Muscle layer of duodenum (tissue), 2 donors: ENCODE measurements around the gene RAB12.
"Not testable (repeated sequence)": the region's sequence is repeated elsewhere in the genome, so short reads cannot be mapped to it uniquely, and the experiment has no call there.

Source experiments
- H3K27ac ChIP-seq: one replicate; pipeline ENCODE4 v1.7.0; 2013; ENCODE audit warnings: mild to moderate bottlenecking, low read length
- H3K27me3 ChIP-seq: one replicate; pipeline ENCODE4 v1.7.0; 2013; ENCODE audit warnings: low read depth, mild to moderate bottlenecking, control low read depth, low read length
- H3K36me3 ChIP-seq, 2 donors: one replicate each; pipeline ENCODE4 v1.7.0; 2013; ENCODE audit warnings: low read length in 2 of 2, control low read depth in 1 of 2, mild to moderate bottlenecking in 1 of 2; ENCODE audit not compliant: insufficient read depth in 2 of 2, control insufficient read depth in 1 of 2
- H3K4me1 ChIP-seq, 2 donors: one replicate each; pipeline ENCODE4 v1.7.0; 2013; ENCODE audit warnings: low read length in 2 of 2, mild to moderate bottlenecking in 2 of 2, control low read depth in 1 of 2, moderate library complexity in 1 of 2; ENCODE audit not compliant: insufficient read depth in 2 of 2, control insufficient read depth in 1 of 2
- H3K4me3 ChIP-seq, 2 donors: one replicate each; pipeline ENCODE4 v1.7.0; 2013; ENCODE audit warnings: low read length in 2 of 2, low read depth in 1 of 2, mild to moderate bottlenecking in 1 of 2
- H3K9me3 ChIP-seq, 2 donors: one replicate each; pipeline ENCODE4 v1.7.0; 2013; ENCODE audit warnings: low read length in 2 of 2, control low read depth in 1 of 2, mild to moderate bottlenecking in 1 of 2; ENCODE audit not compliant: control insufficient read depth in 1 of 2
- donor health status: healthy.

The RAB12 gene

GRCh38 chr18:8627540-8627939, 18.3 kb downstream of the RAB12 start:
- no peak overlapping the region for H3K4me3 ChIP-seq
- no peak overlapping the region for H3K27ac ChIP-seq
- peaks cover 0 to 3% of the 10 kb centered on the region in 2 donors for H3K4me1 ChIP-seq
- H3K9me3 ChIP-seq, result no peaks in the 10 kb centered on the region
- H3K27me3 ChIP-seq, result no peaks in the 10 kb centered on the region
- peaks cover 18 to 22% of the 10 kb centered on the region in 2 donors for H3K36me3 ChIP-seq

GRCh38 chr18:8629602-8630001, 20.4 kb downstream of the RAB12 start:
- H3K27me3 ChIP-seq, result no peaks in the 10 kb centered on the region
- no peaks in the 10 kb centered on the region for H3K4me1 ChIP-seq
- peaks cover 28 to 36% of the 10 kb centered on the region in 2 donors for H3K36me3 ChIP-seq
- no peaks in the 10 kb centered on the region for H3K9me3 ChIP-seq
- H3K27ac ChIP-seq, result no peak overlapping the region
- H3K4me3 ChIP-seq, result no peak overlapping the region

GRCh38 chr18:8630546-8630945, 21.3 kb downstream of the RAB12 start:
- Histone ChIP-seq H3K4me1 (no peaks in the 10 kb centered on the region), H3K4me3 (no peak overlapping the region), H3K9me3 (no peaks in the 10 kb centered on the region), H3K27me3 (no peaks in the 10 kb centered on the region), H3K36me3 (peaks cover 33 to 44% of the 10 kb centered on the region in 2 donors), H3K27ac (no peak overlapping the region)

- Histone ChIP-seq H3K4me1 (no peaks in the 10 kb centered on the region), H3K27me3 (no peaks in the 10 kb centered on the region), H3K9me3 (no peaks in the 10 kb centered on the region), H3K27ac (no peak overlapping the region), H3K4me3 (no peak overlapping the region), H3K36me3 (peaks cover 33 to 49% of the 10 kb centered on the region in 2 donors)
Measured at GRCh38 chr18:8631265-8631664, 22.0 kb downstream of the RAB12 start.

GRCh38 chr18:8632386-8632785, 23.1 kb downstream of the RAB12 start:
- H3K27me3 ChIP-seq, result no peaks in the 10 kb centered on the region
- H3K9me3 ChIP-seq, result no peaks in the 10 kb centered on the region
- no peak overlapping the region for H3K4me3 ChIP-seq
- H3K4me1 ChIP-seq, result no peaks in the 10 kb centered on the region
- no peak overlapping the region for H3K27ac ChIP-seq
- peaks cover 32 to 42% of the 10 kb centered on the region in 2 donors for H3K36me3 ChIP-seq

GRCh38 chr18:8634508-8634907, 25.3 kb downstream of the RAB12 start:
- Histone ChIP-seq H3K4me3 (no peak overlapping the region), H3K27me3 (no peaks in the 10 kb centered on the region), H3K9me3 (no peaks in the 10 kb centered on the region), H3K27ac (no peak overlapping the region), H3K4me1 (no peaks in the 10 kb centered on the region), H3K36me3 (peaks cover 47% of the 10 kb centered on the region in 2 donors)

GRCh38 chr18:8635087-8635486, 25.9 kb downstream of the RAB12 start:
- Histone ChIP-seq H3K9me3 (no peaks in the 10 kb centered on the region), H3K27me3 (no peaks in the 10 kb centered on the region), H3K4me1 (no peaks in the 10 kb centered on the region), H3K36me3 (peaks cover 48 to 53% of the 10 kb centered on the region in 2 donors), H3K27ac (no peak overlapping the region), H3K4me3 (no peak overlapping the region)

GRCh38 chr18:8639762-8640161, 30.5 kb downstream of the RAB12 start:
- no peak overlapping the region for H3K27ac ChIP-seq

GRCh38 chr18:8643326-8643878, 34.2 kb downstream of the RAB12 start:
- Histone ChIP-seq H3K9me3 (no peaks in the 10 kb centered on the region), H3K36me3 (peaks cover 12 to 18% of the 10 kb centered on the region in 2 donors), H3K4me1 (no peaks in the 10 kb centered on the region), H3K27ac (no peak overlapping the region), H3K4me3 (no peak overlapping the region), H3K27me3 (no peaks in the 10 kb centered on the region)

More at GRCh38 chr18:8639762-8640161, 30.5 kb downstream of the RAB12 start:
- H3K4me1 ChIP-seq, result no peaks in the 10 kb centered on the region
- H3K36me3 ChIP-seq, result peaks cover 34 to 47% of the 10 kb centered on the region in 2 donors
- H3K9me3 ChIP-seq, result no peaks in the 10 kb centered on the region
- H3K27me3 ChIP-seq, result no peaks in the 10 kb centered on the region
- no peak overlapping the region for H3K4me3 ChIP-seq

- not testable (repeated sequence) for H3K36me3 ChIP-seq, H3K9me3 ChIP-seq, H3K4me1 ChIP-seq, H3K27me3 ChIP-seq, H3K27ac ChIP-seq, H3K4me3 ChIP-seq
Measured at GRCh38 chr18:8647359-8647758, 38.1 kb downstream of the RAB12 start.

- H3K27ac ChIP-seq, result not testable (repeated sequence)
Measured at GRCh38 chr18:8651478-8652261, 42.4 kb downstream of the RAB12 start.

More at GRCh38 chr18:8651478-8652261, 42.4 kb downstream of the RAB12 start:
- H3K9me3 ChIP-seq, H3K36me3 ChIP-seq, H3K4me1 ChIP-seq, H3K27me3 ChIP-seq, H3K4me3 ChIP-seq: not testable (repeated sequence)
